Islet precursor cell (in vitro differentiated cells): Measurements from ENCODE around the gene SCRG1.

Experiments used
- DNase-seq: peaks from one replicate; pipeline ENCODE4 v3.0.0-alpha.2; 2018

Gene SCRG1

GRCh38 chr4:173398779-173399415 is at the start of gene SCRG1:
Gene SCRG1 (minus strand): TSS chr4:173399116. CDS start chr4:173391414, 7,702 bp downstream.
- peak; percentile 87 for DNase-seq

DNA sequence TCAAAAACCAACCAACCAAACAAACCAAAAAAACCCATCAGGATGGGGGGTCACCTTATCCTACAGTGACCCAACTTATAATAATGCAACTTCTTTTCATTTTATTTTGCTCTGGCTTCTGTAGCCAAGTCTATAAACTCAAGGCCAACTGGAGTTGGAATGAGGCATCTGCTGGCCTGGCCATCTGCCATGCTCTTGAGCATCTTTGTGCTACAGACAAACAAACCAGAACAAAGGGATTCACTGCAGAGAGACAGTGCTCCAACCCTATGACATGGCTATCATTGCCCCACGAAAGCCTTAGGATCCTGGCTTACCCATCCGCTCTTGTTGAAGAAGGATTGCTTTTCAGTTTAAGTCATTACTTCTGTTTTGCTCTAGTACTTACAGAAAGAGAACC is 49.2 kb upstream of the SCRG1 start:
- no peak for DNase-seq

- DNase-seq: no peak
Measured at GRCh38 chr4:173446416-173446815, 47.5 kb upstream of the SCRG1 start.

DNA sequence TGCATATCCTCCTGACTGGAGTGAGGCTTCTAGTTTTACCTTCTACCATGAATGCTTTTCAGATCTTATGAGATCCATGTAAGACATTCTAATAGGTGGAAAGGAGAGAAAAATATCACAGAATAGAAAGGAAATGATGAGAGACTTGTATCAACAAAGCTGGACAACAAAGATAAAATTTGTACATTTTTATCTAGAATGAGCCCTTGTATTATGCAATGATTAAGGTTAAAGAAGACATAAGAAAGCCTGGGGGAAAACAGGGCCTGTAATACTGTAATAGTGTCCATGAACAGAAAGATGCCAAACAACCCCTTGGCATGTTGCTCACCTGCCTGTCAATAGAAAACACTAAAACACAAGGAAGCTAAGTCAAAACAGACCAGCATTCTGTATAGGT is 44.2 kb upstream of the SCRG1 start:
- no peak for DNase-seq

DNA sequence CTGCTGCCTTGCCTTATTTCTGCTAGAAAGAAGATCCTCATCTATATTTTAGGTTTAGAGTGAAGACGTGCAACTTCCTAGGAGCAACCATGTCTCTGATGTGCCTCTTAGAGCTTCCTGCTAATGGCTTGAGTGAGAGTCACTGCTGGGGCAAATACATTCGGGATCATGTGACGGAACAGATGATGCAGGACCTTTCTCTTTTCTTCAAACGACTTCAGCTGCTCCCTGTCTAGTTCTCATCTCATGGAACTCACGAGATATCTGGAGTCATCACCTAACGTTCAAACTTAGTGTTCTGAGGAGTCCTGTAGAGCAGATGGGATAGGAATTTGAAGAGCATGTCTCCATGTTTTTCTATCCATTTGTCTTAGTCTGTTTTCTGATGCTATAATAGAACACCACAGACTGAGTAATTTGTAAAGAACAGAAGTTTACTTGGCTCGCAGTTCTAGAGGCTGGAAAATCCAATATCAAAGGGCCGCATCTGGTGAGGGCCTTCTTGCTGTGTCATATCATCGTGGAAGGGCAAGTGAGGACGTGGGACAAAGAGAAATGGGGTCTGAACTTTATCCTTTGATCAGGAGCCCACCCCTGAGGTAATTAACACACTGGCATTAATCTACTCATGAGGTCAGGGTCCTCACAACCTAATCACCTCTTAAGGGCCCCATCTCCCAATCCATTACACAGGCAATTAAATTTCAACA is 43.5 kb upstream of the SCRG1 start:
- DNase-seq: no peak

- no peak for DNase-seq
Measured at GRCh38 chr4:173440888-173441287, 42.0 kb upstream of the SCRG1 start.

GRCh38 chr4:173436771-173437265 is 37.9 kb upstream of the SCRG1 start:
- DNase-seq: no peak

DNA sequence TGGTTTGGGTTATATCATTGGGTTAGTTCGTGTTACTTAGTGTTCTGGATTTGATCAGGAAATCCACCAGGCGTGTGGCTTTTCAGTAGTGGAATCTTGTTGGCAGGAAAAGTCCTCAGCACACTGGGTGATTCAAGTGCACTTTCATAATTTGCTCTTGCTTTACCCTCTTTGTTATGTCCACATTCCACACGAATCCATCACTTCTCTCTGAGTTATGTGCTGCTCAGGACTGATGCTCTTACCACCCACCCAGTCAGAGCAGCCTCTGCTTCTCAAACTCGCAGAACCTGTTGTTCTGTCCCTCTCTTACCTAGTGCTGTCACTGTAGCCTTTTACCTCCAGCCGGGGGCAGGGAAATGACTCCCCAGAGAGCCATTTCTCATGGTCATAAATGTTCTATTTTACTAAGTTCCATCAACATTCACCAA is 37.2 kb upstream of the SCRG1 start:
- peak; percentile 78 for DNase-seq

GRCh38 chr4:173434231-173434630 is 35.3 kb upstream of the SCRG1 start:
- no peak for DNase-seq

- DNase-seq: no peak
Measured at GRCh38 chr4:173433447-173433846, 34.5 kb upstream of the SCRG1 start.

DNA sequence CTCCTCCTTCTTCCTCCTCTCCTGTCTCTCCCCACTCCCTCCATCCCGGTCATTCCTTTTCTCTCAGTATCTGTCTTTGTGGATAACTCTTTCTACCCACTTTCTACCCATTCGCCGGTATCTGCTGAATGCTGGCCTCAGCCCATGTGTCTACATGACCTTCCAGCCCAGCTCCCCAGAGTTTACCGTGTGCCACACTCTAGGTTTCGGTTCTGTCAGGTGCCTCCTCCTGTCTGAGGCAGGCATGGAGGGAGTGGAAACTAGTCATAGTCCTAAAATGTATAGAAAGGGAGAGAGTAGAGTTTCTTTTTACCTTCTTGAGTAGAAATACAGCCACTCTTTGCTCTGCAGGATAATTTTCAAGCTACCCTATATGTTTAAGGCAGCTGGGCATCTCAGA is 33.5 kb upstream of the SCRG1 start:
- DNase-seq: no peak

- no peak for DNase-seq
Measured at GRCh38 chr4:173426064-173426463, 27.1 kb upstream of the SCRG1 start.

GRCh38 chr4:173424899-173425805 is 26.2 kb upstream of the SCRG1 start:
- no peak for DNase-seq

DNA sequence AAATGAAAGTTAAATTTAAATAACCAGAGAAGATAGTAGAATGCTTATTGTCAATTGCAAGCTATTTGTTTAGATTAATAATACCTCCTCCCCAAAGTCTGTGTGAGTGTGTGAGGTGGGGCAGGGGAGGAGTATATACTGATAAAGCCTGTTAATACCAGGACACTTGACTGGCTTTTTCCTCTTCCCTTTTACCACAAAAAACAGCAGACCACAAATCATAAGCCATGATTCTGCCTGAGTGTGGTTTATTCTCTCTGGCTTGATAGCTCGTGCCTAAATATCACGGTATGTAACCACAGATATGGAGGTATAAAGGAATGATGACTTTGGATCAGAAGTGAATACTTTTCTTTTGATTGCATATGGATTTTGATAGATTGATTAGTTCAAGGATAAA is 21.9 kb upstream of the SCRG1 start:
- DNase-seq: no peak

DNA sequence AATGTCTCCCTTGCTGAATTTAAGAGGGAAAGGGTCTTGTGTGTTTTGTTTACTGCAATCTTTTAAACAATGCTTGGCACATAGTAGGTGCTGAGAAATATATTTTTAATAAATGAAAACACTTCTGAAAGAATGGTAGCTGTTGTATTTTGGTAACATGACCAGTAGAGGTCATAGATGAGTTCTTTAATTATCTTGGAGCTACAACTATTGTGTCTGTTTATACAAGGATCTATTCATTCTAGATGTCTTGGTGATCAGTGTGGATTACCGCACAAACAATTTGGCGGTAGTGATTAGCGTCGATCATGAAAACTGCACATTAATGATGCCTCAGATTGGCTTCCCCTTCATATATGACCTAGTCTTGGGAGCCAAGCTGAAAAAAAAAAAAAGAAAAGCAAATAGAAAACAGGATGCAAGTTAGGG is 21.4 kb upstream of the SCRG1 start:
- no peak for DNase-seq

DNA sequence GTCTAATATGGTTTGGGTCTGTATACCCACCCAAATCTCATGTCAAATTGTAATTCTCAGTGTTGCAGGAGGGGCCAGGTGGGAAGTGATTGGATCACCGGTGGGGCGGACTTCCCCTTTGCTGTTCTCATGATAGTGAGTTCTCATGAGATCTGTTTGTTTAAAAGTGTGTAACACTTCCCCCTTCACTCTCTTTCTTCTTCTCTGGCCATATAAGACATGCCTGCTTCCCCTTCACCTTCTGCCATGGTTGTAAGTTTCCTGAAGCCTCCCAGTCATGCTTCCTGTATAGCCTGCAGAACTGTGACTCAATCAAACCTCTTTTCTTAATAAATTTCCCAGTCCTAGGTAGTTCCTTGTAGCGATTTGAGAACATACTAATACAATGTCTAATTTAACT is 19.7 kb upstream of the SCRG1 start:
- no peak for DNase-seq

GRCh38 chr4:173417833-173418232 is 18.9 kb upstream of the SCRG1 start:
- DNase-seq: no peak

- no peak for DNase-seq
Measured at GRCh38 chr4:173415885-173416653, 17.2 kb upstream of the SCRG1 start.

DNA sequence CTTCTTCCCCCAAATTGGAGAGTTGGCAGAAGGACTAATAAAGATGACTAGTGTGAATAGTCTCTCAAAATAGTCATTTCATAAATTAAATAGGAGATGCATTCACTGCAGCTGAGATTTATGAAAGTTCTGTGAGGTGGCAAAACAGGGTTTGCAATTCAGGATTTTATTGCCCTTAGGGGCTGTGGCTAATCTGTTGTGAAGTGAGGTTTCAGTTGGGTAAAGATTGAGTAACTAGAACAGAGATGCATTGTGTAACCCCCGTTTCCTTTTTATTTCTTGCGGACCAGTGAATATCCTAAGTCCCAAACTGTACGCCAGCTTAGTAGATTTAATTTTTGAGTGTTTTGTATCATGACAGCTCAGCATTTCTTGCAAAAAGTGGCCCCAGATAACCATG is 16.2 kb upstream of the SCRG1 start:
- DNase-seq: no peak

GRCh38 chr4:173414456-173414855 is 15.5 kb upstream of the SCRG1 start:
- no peak for DNase-seq

DNA sequence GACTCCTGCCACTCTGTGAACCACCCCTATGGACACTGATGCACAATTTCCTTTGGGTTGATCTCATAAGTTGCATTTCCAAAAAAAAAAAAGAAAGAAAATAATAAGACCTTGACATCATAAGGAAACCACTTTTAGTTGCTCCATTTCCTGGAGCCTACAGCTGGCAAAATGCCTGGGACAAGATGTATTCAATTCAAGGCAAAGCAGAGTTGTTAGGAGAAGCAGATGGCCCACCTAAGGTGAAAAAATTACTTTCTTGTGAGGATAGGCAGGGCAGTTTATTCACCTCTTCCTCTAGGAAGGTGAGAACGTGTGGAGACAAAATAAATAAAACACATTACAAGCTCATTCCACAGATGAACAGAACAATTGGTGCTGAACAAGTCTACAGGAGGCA is 14.1 kb upstream of the SCRG1 start:
- DNase-seq: no peak

- DNase-seq: no peak
Measured at GRCh38 chr4:173411106-173411693, 12.3 kb upstream of the SCRG1 start.
